Spinal cord (tissue), 10 donors: Measurements from ENCODE around the gene FIGNL1. TPM values are rescaled to one million over a fixed set of nuclear protein-coding genes. Genes with fewer than 3 reads are reported as not detected.
A peak's percentile ranks its signal among the peaks of the same experiment; 100 is the strongest.

ENCODE experiments used
- DNase-seq, 6 donors: peaks; one replicate each; pipeline versions ENCODE4 v3.0.0 to v3.0.0-alpha.2; 2013 to 2015; ENCODE audit warnings: low spot score in 6 of 6, low read depth in 4 of 6
- H3K27ac ChIP-seq: one replicate; pipeline ENCODE4 v1.5.1; 2013; ENCODE audit warnings: low read depth, low read length, control low read depth
- H3K27me3 ChIP-seq: one replicate; pipeline ENCODE4 v1.6.1; 2013; ENCODE audit warnings: low read length; ENCODE audit not compliant: control insufficient read depth, insufficient read depth
- H3K36me3 ChIP-seq: one replicate; pipeline ENCODE4 v1.6.1; 2013; ENCODE audit warnings: low read length; ENCODE audit not compliant: control insufficient read depth, insufficient read depth
- H3K4me1 ChIP-seq: one replicate; pipeline ENCODE4 v1.6.1; 2013; ENCODE audit warnings: low read length; ENCODE audit not compliant: control insufficient read depth, insufficient read depth
- H3K4me3 ChIP-seq: one replicate; pipeline ENCODE4 v1.5.1; 2013; ENCODE audit warnings: low read depth, low read length, control low read depth
- H3K9me3 ChIP-seq: one replicate; pipeline ENCODE4 v1.6.1; 2013; ENCODE audit warnings: low read length; ENCODE audit not compliant: control insufficient read depth, insufficient read depth
- WGBS: methylation state at CpG from one replicate; pipeline ENCODE4 v1.1.5; 2013; ENCODE audit warnings: missing lambda C conversion rate; ENCODE audit not compliant: insufficient coverage; 5-methylcytosine and 5-hydroxymethylcytosine counted together
- polyA plus RNA-seq, 2 donors: library from polyadenylated mRNA; unstranded; fragments of 120-200 nt; gene quantifications; one replicate each; pipeline ENCODE4 v1.2.1, GENCODE V29; 2013; ENCODE audit not compliant: insufficient read length in 2 of 2
- total RNA-seq, 2 donors: library from RNA; depleted of rRNA in 1 of 2; stranded (reverse); fragments of 120-200 nt in 1 of 2; fragments of >200 nt in 1 of 2; gene quantifications; one replicate each; pipeline versions ENCODE4 v1.2.3 to v1.2.4, GENCODE V29; 2013 to 2014
- donor health status: healthy.

FIGNL1 gene
- total and polyA plus RNA-seq, 4 donors: 18.5 to 28.7 (median 21.0) TPM

DNA sequence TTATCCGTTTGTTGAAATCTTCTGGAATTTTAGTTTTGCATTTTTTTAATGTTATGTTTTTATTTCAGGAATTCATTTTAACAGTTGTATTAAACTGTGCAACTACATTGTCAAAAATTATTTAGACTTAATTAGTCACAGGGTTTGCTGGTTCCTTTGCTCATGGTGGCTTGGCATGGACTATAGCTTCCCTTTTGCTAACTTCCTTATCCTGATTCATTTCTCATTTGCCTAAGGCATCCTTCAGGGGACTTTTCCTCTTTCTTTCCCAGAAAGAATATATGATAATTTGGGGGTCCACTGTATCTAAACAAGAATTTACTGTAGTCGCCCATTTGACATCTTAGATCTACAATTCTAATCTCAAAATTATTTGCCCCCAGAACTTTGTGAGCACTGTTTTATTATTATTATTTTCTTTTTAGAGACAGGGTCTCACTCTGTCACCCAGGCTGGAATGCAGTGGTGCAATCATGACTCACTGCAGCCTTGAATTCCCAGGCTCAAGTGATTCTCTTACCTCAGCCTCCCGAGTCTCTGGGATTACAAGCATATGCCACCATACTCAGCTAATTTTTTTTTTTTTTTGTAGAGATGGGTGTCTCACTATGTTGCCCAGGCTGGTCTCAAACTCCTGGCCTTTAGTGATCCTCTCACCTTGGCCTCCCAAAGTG is 13.9 kb downstream of the FIGNL1 start:
- Histone ChIP-seq H3K36me3 (peaks cover 5% of the 10 kb centered on the region), H3K4me3 (no peak overlapping the region), H3K27me3 (no peaks in the 10 kb centered on the region), H3K9me3 (no peaks in the 10 kb centered on the region), H3K4me1 (no peaks in the 10 kb centered on the region), H3K27ac (no peak overlapping the region)
- no CpG with 5 or more reads among the region's 3 CpGs for WGBS
- no peak for DNase-seq

DNA sequence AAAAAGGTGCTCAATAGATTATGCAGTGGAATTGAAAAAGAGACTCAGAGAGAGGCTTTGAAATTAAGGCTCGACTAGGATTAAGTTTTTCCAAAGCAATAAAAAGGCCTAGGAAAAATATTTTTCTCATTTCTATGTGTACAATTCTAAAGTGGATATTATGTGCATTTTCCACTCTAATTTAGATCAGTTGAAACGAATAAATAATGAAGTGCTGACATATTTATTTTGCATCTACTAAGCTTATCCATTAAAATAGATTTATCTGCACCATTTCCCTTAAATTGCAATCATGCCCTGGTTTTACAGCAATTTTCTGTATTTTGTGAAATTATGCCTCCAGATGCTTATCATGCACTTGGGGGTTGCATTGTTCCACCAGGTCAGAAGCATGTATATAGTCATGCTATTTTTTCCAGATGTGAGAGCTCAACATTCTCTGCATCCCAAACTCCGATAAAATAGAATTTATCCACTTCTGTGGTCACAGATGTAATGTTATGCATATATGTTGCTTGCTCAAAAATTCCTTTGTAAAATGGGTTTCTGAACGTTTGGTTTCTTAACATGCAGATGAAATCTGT is 18.3 kb downstream of the FIGNL1 start:
- H3K27ac ChIP-seq: no peak overlapping the region
- no peaks in the 10 kb centered on the region for H3K4me1 ChIP-seq
- DNase-seq: no peak
- H3K27me3 ChIP-seq: no peaks in the 10 kb centered on the region
- H3K9me3 ChIP-seq: no peaks in the 10 kb centered on the region
- H3K36me3 ChIP-seq: no peaks in the 10 kb centered on the region
- no CpG with 5 or more reads among the region's 4 CpGs for WGBS
- no peak overlapping the region for H3K4me3 ChIP-seq

DNA sequence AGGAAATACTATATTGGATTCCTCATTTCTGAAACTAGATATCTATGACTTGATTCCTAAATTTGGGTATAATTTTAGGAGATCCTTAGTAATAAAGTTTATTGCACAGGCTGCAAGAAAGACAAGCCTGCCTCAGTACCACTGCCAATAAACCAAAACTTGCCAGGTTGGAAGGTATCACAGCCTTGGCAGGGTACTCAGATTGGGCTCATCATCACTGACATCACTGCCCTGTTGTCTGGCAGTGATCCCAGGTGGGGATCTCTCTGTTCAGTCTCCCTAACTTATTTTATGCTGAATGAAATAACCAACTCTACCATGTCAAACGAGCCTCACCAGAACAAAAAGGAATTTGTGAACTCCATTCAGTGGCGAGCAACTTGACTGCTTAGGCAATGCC is 18.8 kb downstream of the FIGNL1 start:
- Histone ChIP-seq H3K27ac (no peak overlapping the region), H3K4me1 (no peaks in the 10 kb centered on the region), H3K27me3 (no peaks in the 10 kb centered on the region), H3K4me3 (no peak overlapping the region), H3K9me3 (no peaks in the 10 kb centered on the region), H3K36me3 (no peaks in the 10 kb centered on the region)
- no peak for DNase-seq
- WGBS: 40% methylated on average over 1 of the region's 2 CpGs

DNA sequence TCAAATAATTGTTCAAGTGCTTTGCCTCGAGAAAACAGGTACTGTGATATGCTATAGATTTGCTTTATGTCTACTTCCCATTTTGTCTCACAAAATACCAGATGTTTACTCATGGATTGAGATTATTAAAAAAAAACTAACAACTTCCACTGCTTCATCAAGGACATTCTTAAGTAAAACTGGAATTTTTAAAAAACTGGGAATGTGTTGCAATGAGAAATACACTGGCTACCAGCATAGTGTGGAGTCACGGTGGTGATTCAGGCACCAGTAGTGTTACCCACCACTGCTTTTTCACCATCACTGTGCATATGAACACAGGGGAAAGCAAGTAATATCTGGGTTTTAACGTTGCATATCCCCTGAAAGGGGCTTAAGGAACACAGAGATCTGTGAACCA is 21.2 kb downstream of the FIGNL1 start:
- Histone ChIP-seq H3K36me3 (no peaks in the 10 kb centered on the region), H3K9me3 (no peaks in the 10 kb centered on the region), H3K4me1 (no peaks in the 10 kb centered on the region), H3K27ac (no peak overlapping the region), H3K4me3 (no peak overlapping the region), H3K27me3 (no peaks in the 10 kb centered on the region)
- no peak for DNase-seq
- WGBS: no CpG with 5 or more reads among the region's 3 CpGs

DNA sequence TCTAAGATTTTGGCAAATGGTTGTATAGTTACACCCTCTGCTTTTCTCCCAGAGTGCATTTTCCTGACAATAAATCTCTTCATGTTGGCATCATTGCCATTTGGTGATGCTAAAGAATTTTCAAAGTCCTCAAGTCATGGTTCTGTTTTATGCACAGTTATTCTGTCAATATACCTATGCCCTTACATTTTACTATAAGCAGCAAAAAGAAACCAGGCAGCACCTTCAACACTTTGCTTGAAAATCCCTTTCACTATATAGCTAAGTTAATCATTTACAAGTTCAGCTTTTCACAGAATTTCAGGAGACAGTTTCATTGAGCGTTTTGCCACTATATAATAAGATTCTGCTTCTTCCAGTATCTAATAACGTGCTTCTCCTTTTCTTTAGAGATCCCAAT is 22.6 kb downstream of the FIGNL1 start:
- 80% methylated on average over 2 of the region's 2 CpGs for WGBS
- Histone ChIP-seq H3K27ac (no peak overlapping the region), H3K27me3 (no peaks in the 10 kb centered on the region)

DNA sequence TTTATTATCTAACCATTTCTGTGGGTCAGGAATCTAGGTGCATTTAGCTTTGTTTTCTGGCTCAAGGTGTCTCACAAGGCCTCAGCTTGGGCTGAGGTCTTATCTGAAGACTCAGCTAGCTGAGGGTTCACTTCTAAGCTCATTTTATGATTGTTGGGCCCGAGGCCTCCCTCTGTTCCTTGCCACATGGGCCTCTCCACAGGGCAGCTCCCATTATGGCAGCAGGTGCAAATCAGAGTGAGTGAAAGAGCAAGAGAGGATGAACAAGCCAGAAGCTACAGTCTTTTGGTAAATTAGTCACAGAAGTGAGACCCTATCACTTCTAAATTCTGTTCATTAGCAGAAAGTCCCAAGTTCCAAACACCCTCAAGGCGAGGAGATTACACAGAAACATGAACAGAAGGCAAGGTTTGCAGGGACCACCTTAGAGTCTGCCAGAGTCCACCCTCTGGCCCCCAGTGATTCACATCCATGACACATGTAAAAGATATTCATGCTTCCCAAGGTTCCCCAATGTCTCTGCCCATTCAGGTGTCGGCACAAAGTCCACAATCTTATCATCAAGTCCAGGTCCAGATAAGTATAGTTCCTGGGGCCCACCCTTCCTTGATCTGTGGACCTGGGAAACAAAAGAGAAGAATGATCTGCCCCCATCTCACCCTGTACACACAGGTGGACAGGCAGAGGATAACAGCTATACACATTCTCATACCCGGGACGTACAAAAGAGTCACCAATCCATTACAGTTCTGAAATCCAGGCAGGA is 23.7 kb downstream of the FIGNL1 start:
- no peaks in the 10 kb centered on the region for H3K36me3 ChIP-seq
- no peak overlapping the region for H3K27ac ChIP-seq
- H3K4me3 ChIP-seq: no peak overlapping the region
- no peaks in the 10 kb centered on the region for H3K4me1 ChIP-seq
- no peaks in the 10 kb centered on the region for H3K27me3 ChIP-seq
- no peak for DNase-seq
- H3K9me3 ChIP-seq: no peaks in the 10 kb centered on the region
- WGBS: 89% methylated on average over 3 of the region's 5 CpGs

More for the DNA sequence above, 22.6 kb downstream of the FIGNL1 start:
- Histone ChIP-seq H3K4me1 (no peaks in the 10 kb centered on the region), H3K36me3 (no peaks in the 10 kb centered on the region), H3K4me3 (no peak overlapping the region), H3K9me3 (no peaks in the 10 kb centered on the region)
- no peak for DNase-seq

DNA sequence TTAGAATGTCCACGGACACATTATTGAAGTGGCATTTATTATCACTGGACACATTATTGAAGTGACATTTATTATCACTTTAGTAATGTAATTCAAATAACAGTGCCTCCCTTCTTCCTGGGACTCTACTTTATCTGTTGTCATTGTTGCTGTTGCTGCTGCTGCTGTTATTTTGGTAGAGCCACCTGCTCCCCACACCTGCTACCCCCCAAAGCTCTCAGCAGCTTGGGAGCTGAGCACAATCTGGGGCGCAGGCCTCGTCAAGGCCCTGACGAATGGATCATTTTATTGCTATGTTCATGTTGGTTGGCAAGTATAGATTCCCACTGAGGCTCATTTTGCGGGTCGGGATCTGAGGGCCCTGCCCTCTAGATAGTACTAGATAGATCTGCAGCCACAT is 24.8 kb downstream of the FIGNL1 start:
- peak in 2 of 6 donors; percentile 26 to 44 for DNase-seq
- Histone ChIP-seq H3K27me3 (no peaks in the 10 kb centered on the region), H3K36me3 (no peaks in the 10 kb centered on the region), H3K9me3 (no peaks in the 10 kb centered on the region), H3K4me1 (no peaks in the 10 kb centered on the region), H3K27ac (no peak overlapping the region), H3K4me3 (no peak overlapping the region)
- WGBS: no CpG with 5 or more reads among the region's 6 CpGs

DNA sequence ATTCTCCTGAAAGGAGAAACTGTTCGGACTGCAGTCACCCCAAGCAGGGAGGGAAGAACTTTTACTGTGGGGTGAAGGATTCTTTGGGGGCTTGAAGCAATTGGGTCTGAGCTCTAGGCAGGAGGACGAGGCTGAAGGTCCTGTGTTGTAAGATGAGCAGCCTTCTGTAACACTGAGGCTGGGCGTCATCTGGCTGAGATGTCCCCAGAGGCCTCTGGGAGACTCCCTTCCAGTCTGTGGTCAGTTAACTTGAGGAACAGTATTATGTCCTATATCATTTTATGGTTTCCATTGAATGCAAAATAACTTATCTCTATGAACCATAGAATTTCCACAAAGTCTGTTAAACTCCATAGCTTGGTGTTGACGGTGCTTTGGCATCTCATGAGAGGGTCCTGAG is 26.3 kb downstream of the FIGNL1 start:
- H3K9me3 ChIP-seq: no peaks in the 10 kb centered on the region
- no peaks in the 10 kb centered on the region for H3K27me3 ChIP-seq
- H3K27ac ChIP-seq: no peak overlapping the region
- 84% methylated on average over 2 of the region's 4 CpGs for WGBS
- no peak overlapping the region for H3K4me3 ChIP-seq
- no peak for DNase-seq
- H3K36me3 ChIP-seq: no peaks in the 10 kb centered on the region
- H3K4me1 ChIP-seq: no peaks in the 10 kb centered on the region

DNA sequence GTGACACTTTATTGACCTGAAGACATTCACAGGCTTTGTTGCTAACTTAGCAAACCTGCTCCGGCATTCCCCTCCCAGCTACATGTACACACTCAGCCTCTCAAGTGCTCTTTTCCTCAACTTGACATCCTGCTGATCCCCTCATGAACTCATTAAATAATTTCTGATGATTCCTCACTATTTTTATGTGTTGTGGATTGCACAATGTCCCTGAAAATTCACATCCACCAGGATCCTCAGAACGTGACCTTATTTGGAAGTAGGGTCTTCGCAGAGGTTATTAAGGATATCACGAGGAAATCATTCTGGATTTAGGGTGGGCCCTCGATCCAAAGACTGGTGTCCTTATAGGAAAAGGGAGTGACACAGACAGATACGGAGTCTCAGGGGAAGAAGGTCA is 27.3 kb downstream of the FIGNL1 start:
- Histone ChIP-seq H3K27ac (no peak overlapping the region), H3K9me3 (no peaks in the 10 kb centered on the region), H3K4me1 (no peaks in the 10 kb centered on the region), H3K4me3 (no peak overlapping the region), H3K36me3 (no peaks in the 10 kb centered on the region), H3K27me3 (no peaks in the 10 kb centered on the region)
- WGBS: 97% methylated on average over 5 of the region's 6 CpGs
- no peak for DNase-seq

DNA sequence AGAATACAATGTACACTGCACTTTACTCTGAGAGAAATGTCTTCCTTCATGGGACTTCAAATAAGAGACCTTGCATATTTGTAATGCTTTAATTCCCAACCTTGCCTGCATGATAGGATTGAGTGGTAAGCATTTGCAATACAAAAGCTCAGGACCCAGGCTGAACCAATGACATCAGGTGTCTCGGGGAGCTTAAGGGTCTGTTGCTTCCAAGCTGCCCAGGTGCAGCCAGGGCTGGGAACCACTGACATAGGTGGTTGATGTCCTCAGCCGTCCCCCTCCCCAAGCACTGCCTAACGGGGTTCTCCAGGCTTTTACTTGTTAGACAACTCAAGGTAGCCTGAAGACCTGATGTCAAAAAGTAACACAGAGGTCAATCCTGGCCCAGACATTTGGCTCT is 29.1 kb downstream of the FIGNL1 start:
- DNase-seq: no peak
- 71% methylated on average over 3 of the region's 3 CpGs for WGBS

More for the DNA sequence above, 29.1 kb downstream of the FIGNL1 start:
- Histone ChIP-seq H3K36me3 (no peaks in the 10 kb centered on the region), H3K27ac (no peak overlapping the region), H3K27me3 (no peaks in the 10 kb centered on the region), H3K4me3 (no peak overlapping the region), H3K9me3 (no peaks in the 10 kb centered on the region), H3K4me1 (no peaks in the 10 kb centered on the region)
